GM12872 (cell line): ENCODE measurements around the gene PAFAH1B2.

Experiments used
- TF ChIP-seq, protein P1 (sequence below): IDR thresholded peaks from 3 replicates; pipeline ENCODE4 v1.5.1; 2011; ENCODE audit warnings: low read depth, mild to moderate bottlenecking, low read length, moderate library complexity; ENCODE audit not compliant: insufficient read depth

The PAFAH1B2 gene

DNA sequence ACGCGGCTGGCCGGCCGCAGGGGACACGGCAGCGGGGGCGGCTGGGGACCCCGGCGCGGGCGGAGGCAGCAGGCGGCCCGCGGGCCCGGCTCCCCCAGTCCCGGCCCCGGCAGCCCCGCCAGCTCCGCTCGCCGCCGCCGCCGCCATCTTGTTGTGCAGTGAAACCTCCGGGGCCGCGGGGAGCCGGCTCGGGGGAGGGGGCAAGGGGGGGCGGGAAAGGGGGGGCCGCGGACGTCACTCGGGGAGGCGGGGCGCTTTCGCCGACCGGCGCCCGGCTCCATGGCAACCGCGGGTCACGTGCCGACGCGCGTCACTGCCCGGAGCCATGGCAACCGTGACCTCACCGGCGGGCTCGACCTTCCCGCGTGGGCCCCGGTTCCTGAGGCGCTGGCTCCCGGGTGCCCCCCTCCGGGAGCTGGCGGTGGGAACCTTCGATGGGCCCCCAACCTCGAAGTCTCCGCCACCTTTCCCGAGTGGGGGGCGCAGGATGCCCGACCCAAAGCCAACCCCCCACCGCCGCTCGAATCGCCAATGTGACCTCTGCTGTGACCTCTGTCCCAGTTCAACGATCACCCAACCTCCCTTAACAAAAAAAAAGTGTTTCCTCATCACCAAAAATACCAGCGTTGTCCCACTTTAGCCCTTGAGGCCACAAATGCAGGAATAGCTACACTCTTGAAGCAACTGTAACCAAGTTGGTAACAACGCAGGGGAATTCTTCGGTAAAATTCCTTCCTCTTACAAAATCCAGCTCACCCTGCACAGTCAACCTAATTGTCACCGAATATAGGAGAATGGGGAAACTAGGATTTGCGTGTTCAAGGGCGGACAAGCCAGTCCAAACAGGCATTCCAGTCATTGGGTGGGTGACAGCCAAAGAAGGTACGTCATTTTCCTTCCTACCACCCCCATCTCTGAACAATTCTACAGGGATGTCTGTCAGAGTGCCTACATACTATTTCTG is 45.5 kb upstream of the PAFAH1B2 start, which contains the start of gene SIK3:
TSS of gene SIK3 (minus strand) at position 160 of the 964 bp plus-strand sequence. CDS start at position 147, 13 bp downstream.
- TF ChIP-seq, protein P1, sequence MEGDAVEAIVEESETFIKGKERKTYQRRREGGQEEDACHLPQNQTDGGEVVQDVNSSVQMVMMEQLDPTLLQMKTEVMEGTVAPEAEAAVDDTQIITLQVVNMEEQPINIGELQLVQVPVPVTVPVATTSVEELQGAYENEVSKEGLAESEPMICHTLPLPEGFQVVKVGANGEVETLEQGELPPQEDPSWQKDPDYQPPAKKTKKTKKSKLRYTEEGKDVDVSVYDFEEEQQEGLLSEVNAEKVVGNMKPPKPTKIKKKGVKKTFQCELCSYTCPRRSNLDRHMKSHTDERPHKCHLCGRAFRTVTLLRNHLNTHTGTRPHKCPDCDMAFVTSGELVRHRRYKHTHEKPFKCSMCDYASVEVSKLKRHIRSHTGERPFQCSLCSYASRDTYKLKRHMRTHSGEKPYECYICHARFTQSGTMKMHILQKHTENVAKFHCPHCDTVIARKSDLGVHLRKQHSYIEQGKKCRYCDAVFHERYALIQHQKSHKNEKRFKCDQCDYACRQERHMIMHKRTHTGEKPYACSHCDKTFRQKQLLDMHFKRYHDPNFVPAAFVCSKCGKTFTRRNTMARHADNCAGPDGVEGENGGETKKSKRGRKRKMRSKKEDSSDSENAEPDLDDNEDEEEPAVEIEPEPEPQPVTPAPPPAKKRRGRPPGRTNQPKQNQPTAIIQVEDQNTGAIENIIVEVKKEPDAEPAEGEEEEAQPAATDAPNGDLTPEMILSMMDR = peak; percentile 41

DNA sequence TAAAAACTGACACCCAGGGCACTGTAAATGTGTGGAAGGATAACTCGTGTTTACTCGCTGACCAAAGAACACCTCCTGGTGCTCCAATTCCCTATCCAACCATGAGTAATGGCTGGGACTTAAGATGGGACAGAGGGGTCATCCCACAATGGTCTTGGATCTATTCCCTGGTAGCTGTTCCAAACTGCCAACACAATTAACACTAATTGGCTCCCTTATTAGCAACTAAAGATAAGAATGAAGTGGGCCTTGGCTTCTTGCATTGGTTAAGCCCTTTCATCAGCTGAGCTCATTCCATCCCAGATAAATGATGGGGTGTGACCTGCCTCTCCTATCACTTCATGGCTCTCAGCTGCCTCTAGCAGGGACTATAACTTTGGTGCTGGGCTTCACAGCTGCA is 44.4 kb upstream of the PAFAH1B2 start:
- TF ChIP-seq, protein P1 = no peak

DNA sequence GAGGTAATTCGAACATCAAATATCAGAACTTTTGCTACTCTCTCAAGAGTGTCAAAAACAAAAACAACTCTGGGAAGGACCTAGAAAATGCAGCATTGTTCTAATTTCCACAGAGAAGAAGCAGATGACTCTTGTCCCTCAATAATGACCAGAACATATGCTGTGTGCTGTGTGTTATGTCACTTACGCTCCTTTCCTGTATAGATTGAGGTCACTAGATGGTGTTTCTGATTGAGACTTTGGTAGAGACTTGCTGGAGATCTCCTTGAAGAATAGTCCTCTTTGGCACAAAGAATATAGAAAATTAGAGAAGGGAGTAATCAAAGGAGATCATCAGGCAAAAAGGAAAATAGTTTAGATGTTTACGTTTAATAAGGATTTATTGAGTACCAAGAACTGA is 43.5 kb upstream of the PAFAH1B2 start:
- TF ChIP-seq, protein P1 = no peak

DNA sequence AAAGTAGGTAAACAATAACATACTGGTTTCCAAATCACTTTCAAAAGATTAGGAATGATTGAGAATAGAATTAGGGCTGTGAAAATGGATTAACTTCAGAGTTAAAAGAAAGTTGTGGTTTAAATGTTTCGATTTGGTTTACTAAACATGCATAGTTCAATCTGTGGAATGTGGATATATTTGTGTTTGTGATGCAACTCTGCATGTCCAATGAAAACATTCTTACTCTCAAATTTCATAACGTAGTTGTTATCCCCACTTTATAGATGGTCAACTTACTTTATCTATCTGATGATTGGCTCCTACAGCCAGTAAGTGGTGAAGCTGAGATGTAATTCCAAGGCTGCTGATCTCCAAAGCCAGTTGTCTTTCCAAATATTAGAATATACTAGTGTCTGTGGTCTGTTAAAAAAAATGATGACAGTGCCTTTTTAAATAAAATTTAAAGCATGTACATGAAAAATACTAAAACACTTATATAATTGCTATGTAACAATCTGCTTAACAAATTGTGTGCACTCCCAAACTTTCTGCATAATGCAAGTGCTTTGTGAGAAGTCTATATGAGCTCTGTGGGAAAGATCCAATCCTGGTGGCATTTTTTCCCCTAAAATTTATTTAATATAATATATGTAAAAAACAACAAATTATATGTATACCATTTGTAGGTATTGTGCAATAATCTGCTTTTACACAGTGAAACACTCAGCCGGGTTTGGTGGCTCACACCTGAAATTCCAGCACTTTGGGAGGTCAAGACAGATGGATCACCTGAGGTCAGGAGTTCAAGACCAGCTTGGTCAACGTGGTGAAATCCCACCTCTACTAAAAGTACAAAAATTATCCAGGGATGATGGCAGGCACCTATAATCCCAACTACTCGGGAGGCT is 36.1 kb upstream of the PAFAH1B2 start:
- TF ChIP-seq, protein P1 = no peak

DNA sequence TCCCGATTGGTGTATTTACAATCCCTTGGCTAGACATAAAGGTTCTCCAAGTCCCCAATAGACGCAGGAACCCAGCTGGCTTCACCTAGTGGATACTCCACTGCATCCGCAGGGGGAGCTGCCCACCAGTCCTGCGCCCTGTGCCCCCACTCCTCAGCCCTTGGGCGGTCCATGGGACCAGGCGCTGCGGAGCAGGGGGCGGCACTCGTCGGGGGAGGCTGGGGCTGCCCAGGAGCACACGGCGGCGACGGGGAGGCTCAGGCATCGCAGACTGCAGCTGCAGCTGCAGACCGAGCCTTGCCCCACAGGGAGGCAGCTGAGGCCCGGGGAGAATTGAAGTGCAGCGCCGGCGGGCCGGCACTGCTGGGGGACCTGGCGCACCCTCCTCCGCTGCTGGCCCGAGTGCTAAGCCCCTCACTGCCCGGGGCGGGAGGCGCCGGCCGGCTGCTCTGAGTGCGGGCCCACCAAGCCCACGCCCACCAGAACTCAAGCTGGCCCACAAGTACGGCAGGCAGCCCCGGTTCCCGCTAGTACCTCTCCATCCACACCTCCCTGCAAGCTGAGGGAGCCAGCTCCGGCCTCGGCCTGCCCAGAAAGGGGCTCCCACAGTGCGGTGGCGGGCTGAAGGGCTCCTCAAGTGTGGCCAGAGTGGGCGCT is 33.7 kb upstream of the PAFAH1B2 start:
- TF ChIP-seq, protein P1 = no peak

DNA sequence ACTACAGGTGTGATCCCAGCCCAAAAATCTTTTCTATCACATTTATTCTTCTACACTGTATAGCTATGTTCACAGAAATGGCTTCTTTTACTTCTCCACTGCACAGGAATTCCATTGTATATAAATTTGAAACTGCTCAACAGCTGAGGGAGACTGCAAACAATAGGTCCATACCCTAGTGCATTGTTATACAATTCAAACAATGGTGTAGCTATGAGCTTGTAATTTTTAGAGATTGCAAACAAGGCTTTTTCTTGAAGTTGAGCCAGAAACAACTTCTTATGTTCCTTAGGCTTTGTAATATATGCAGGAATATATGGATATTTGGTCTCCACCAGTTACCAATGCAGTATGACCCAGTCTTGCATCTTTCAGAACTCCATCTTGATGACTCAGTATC is 26.4 kb upstream of the PAFAH1B2 start:
- TF ChIP-seq, protein P1 = no peak

DNA sequence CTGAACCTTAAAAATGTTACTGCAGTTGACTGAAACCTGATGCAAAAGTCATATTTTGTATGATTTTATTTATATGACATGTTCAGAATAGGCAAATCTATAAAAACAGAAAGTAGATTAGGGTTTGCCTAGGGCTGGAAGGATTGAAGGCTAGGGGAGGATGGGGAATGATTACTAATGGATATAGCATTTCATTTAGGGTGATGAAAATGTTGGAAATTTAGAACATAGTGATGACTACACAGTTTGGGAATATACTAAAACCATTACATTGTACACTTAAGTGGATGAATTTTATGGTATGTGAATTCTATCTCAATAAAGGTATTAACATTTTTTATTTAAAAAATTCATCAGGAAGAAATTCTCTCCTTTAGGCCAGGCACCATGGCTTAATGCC is 22.9 kb upstream of the PAFAH1B2 start:
- TF ChIP-seq, protein P1 = no peak
